GM21390 (cell line): ENCODE results near the gene CD244.
"Not testable (repeated sequence)": the region's sequence is repeated elsewhere in the genome, so short reads cannot be mapped to it uniquely, and the experiment has no call there.

Experiments
- ATAC-seq: cut with Tn5 transposase; IDR thresholded peaks from one replicate; pipeline ENCODE4 v1.9.1; 2021; ENCODE audit not compliant: unreplicated experiment

Gene CD244

DNA sequence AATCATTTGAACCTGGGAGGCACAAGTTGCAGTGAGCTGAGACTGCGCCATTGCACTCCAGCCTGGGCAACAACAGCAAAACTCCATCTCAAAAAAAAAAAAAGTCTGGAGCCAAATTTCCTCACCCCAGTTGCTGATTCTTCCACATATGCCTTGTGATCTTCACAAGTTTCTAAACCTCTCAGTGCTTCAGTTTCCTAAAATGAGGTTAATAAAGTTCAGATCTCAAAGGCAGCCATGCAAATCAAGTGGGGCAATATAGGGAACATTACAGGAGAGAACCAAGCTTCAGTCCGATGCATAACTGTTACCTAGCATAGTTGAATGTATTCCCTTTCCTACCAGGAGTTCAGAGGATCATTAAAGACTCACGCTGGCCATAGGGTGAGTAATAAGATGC, 17.5 kb upstream of the CD244 start:
- no peak for ATAC-seq

DNA sequence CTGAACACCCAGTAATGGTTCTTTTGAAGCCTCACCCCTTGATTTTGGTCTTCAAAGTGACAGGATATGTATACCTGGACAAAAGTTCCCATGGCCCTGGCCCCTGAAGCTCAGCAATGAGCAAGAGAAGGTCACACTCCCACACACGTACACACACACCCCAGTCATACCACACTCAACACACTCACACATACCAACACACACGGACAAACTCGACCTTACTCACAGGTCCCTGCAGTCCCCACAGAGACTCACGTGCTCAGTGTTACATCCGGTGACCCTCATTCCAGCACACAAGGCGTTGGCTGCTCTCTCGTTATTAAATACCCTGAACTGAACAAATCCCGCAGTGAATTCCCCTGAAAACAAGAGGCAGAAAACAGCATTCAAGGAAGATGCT, 16.4 kb upstream of the CD244 start:
- no peak for ATAC-seq

DNA sequence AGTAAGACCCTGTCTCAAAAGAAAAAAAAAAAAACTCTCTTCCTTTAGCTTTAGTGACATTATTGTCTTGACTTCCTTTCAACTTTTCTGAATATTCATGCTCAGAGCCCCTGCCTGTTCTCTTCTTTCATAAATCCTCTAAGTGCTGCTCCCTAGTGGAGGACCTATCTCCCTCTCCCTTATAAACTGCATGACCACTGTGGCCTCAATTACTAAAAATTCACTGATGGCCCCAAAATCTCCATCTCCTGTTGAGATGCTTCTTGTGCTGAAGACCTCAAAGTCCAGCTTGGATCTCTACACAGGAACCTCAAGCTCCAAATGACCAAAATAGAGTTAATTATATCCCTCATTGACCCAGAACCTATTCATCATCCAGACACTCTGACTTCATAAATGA, 14.5 kb upstream of the CD244 start:
- no peak for ATAC-seq

DNA sequence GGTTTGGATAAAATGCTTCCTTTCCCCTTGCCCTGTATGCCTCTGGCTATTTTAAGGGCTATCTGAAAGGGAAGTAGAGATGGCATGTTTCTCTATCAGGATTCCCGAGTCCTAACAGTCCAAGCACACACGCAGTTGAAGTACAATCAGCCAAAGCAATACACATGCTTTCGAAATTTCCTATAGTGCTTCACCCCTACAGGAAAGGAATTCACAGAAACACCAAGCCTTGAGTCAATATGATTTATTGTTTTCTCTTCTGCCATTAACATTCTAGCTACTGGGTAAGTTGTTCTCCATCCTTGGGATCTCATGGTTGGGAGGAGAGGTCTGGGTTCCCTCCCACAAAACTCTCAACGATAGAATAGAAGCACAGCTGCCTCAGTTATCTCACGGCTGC, 13.6 kb upstream of the CD244 start:
- ATAC-seq = no peak

DNA sequence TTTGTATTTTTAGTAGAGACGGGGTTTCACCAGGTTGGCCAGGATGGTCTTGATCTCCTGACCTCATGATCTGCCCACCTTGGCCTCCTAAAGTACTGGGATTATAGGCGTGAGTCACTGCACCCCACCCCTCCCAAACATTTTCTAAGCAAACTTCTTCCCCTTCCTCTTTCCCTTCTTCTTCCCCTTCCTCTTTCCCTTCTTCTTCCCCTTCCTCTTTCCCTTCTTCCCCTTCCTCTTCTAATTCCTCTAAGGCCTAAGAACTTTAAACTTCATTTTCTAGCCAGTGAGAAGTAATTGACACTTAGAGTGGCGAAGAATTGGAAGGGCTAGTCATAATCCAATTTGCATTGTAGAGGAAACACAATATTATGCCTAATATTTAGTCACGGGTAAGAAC, 12.9 kb upstream of the CD244 start:
- ATAC-seq = not testable (repeated sequence)

DNA sequence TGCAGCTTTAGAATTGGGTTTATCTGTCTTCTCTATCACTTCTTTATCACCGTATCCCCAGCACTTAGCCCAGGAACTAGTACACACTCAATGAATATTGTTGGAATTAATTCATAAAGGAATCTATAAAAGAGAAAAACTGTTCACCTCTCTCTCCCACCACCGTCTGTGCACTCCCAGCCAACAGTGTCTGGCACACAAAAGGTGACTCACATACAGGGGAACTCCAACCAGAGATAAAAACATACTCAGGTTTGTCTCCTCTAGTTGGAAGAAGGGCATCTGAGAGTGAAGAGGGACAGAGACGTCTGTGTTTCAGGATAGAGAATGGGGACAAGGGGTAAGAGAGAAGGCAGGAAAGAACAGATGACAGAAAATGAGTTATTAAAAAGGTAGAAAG, 12.2 kb upstream of the CD244 start:
- no peak for ATAC-seq

DNA sequence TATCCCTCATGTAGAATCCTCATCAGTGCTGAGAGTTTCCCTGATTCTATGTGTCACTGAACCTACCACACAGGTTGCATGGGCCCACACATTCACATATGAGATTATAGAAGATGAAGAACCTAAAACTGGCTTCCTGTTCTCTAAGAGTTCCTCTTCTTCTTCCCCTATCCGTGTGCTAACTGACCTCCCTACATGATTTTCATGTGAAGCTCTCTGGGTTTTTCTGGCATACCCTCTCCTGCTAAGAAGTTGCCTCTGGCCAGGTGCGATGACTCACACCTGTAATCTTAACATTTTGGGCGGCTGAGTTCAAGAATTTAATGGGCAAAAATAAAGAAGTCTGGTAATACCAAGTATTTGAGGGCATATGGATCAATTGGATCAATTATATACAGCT, 5.5 kb upstream of the CD244 start:
- ATAC-seq = no peak

DNA sequence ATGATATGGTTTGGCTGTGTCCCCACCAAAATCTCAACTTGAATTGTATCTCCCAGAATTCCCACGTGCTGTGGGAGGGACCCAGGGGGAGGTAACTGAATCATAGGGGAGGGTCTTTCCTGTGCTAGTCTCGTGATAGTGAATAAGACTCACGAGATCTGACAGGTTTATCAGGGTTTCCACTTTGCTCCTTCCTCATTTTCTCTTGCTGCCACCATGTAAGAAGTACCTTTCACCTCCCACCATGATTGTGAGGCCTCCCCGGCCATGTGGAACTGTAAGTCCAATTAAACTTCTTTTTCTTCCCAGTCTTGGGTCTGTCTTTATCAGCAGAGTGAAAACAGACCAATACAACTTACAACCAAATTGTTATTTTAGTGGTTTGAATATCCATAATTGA, 5.0 kb upstream of the CD244 start:
- not testable (repeated sequence) for ATAC-seq

DNA sequence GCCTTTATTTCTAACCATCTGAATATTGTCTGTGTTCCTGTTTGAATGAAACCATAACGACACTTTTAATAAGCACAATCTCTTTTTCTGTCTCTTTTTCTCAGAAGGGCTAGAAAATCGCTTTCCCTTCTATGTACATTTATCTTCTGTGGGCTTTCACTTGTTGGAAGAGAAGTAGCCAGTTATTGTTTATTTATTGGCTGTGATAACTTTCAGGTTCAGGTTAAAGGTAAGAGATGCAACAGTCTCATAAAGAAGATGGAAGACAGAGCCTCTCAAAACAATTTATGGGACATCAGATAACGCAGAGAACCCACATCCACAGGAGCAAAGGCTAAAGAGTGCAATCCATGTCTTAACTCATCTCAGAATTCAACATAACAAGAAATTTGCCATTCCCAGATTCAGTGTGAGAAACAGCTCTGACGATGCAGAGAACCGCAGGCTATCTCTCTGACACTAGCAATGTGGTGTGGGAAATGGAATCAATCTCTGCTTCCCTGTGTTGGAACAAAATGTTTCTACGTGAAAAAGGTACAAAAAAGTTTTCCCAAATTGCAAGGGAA, 4.1 kb upstream of the CD244 start:
- no peak for ATAC-seq

DNA sequence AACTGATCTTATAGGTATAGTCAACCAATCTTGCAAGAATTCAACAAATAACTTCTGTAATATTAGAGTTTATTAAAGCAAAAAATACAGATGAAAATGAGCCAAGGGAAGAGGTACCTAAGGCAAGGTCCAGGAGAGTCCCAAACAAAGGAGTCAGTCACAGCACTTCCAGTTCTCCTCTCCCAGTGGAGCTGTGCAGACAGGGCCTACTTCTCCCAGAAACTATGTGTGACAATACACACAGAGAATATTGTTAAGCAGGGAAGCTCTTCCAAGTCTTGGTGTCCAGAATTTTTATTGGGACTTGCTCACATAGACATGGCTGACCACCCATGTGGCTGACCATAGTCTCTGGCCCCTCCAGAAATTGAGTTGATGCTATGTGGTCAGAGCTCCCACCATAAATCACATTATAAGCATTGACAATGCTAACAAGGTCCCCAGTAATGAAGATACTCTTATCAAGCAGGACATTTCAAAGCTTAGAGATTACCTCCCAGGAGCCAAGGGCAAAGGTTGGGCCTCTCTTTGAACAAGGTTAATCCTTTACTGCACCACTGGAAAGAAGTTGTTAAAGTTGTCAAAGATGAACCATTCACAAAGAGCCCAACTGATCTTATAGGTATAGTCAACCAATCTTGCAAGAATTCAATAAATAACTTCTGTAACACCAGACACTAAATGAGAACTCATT, 3.5 kb upstream of the CD244 start:
- ATAC-seq = no peak

DNA sequence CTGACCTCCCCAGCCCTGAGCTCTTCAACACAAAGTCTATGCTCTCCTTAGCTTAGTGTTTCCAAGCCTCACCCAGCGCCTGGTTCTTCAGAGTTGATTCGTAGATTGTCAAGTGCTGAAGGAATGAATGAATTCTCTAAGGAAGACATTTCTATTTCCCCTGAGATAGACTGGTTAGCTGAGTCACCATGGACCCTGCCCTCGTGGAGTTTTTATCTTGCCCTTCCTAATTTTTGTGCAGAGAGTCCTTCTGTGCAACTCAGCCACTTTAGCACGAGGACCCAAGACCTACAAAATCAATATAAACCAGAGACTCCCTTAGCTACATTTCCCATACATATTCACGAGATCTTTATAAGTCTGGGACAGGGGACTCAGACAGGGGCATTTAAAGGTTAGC, 2.6 kb upstream of the CD244 start:
- ATAC-seq = no peak

DNA sequence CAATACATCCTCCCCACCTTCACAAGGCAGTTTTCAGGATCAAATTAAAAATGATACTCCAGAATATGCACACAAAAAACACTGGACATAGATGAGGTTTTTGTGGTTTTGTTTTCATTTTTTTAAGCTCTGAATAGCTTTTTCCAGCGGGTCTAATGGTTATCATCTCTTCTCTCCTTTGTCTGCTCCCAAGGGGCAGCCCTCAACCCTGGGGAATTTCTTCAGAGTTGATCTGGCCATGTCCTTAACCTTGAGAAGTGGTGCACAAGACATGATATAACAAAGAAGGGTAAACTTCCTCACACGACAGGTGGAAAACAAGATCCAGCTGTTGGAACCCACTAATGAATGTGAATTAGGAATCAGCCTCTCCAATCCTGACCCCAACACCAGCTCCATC, 1.5 kb upstream of the CD244 start:
- ATAC-seq = no peak

DNA sequence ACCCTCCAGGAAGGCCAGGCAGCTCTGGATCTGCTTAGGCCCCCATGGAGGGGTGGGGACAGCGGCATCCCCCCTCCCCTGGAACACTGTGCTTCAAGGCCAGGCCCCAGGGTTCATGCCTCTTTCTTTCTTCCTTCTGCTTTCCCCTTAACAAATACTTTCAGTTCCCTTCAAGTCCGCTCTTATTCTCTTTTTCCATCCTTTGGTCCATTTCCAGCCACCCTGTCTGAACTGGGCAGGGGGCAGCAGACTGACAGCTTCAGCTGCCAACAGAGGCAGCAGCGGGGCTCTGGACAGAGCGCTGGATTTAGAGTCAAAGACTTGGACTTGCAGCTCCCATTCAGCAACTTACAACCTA, 1.1 kb upstream of the CD244 start:
- no peak for ATAC-seq

DNA sequence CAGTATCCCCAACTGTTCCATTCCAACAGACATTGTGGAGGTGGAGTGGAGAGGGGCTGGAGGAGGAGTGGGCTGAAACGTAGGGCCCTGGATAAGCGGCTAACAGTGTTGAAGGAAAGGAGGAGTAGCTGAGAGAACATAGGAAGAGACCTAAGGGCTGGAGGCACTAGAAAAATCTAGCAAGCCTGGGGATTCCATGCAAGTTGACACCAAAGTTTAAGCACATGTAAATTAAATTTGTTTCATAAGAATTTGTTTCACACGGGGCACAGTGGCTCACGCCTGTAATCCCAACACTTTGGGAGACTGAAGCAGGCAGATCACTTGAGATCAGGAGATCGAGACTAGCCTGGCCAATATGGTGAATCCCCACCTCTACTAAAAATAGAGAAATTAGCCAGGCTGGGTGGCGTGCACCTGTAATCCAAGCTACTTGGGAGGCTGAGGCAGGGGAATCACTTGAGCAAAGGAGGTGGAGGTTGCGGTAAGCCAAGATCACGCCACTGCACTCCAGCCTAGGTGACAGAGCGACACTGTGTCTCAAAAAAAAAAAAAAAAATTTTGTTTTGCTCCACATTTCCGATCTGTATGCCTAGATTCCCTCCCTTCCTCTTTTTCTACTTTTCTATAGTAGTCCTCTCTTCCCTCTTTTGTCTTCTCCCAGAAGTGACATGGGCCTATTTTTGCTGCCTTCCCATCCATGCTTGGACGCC, 530 bp upstream of the CD244 start:
- ATAC-seq = no peak

DNA sequence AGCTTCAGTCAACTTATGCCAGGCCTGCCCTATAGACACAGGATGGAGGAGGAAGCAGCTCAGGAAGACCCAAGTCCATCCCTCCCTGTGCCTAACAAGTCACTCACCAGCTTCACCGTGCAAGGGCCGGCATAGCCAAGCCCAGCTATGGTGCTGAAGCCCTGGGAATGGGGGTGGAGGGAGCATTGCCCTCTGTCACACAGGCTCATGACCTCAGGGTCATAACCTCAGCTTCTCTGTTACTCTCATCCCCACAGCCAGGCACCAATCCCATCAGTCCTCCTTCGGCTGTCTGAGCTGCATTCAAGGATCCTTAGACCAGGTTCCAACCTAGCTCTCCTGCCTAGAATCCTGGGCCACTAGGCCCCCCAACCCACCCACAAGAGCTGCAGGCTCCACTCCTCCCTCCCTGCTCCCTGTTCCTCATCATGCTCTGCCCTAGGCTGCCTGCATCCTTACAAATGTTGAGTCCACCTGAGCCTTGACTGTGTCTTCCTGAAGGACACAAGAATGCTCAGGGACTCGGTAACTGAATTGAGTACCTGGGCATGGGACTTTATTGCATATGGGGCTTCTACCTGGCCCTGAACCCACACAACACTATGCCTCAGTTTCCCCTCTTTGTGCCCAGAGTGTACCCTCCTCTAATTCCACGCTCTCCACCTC, 1.7 kb downstream of the CD244 start:
- ATAC-seq = no peak

DNA sequence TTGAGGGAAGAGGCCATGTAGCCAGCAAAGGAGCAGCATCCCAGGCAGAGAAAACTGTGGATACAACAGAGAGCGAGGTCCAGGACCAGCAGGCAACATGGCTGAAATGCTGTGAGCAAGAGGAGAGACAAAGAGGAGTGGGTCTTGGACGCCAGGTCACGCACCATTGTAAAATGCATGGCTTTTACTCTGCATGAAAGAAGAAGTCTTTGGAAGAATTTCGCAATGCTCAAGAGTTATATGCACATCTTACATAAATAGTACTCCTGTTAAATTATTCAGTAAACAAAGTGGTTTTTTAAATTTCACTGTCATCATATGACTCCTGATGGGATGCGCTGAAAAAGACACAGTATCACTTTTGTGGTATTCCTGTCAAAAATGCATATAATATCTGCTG, 3.5 kb downstream of the CD244 start:
- no peak for ATAC-seq

DNA sequence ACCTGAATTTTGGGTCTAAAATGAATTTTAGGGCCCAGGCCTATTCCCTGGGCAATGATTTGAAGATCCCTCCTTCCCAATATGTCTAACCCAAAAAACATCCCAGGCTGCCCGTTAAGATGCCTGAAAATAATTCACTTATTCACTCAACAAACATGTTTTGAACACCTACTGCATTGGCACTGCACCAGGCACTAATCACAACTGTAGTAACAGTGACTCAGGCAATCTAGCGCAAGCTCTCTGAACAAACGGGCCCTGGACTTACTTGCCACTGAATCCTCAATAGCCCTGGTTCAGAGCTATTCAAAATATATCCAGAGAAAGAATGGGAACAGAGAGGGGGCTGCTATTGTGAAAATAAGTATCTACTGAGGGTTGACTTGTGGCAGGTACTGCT, 4.2 kb downstream of the CD244 start:
- no peak for ATAC-seq

DNA sequence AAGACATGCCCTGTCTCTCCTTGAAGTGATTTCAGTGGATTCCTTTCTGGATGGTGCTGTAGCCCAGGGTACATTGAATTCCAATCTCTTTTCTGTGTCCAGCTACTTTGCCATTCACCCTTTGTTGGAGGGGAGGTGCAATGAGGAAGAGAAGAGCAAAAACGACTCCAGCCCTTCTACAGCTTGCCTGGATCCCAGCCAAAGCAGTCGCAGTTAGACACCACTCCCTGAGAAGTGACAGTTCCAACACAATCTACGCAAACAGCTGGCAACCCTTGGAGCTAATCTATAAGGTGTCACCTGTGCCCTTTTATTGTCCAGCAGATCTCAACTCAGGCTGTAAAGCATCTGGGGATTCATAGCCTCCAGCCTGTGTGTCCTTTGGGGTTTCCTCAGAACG, 4.6 kb downstream of the CD244 start:
- ATAC-seq = no peak

DNA sequence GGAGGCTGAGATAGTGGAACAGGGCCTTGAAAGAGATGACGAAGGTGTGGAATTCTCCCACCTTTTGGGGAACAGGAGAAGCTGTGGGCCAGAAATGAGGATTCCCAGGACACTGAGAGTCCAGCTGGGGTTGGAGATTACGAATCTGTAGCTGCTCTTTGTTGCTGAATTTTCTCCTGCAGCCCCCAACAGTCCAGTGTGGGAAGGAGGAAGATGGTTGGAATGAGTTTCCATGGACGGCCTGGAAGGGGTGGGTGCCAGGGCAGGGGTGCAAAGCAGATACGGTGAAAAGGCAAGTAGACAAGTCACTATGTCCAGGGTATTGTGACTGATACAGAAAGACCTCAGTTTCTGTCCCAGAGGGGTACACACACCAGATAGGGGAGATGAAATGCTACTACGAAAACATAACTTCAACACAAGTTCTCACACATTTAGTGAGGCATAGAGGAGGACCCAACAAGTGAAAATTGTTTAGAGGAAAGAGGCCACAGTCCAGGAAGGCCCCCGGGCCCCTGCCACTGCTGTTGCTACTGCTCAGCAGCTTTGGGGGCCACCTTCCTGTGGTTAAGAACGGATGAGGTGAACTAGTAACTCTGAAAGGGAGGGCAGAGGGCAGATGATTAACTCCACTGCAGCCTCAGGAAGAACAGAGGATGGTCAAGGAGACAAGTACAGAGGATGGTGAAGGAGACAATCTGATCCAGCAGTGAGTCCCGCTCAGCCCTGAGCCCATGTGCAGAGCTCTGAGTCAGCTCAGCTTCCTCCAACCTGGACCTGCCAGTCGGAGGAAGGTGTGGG, 7.3 kb downstream of the CD244 start:
- peak; percentile 90 for ATAC-seq

DNA sequence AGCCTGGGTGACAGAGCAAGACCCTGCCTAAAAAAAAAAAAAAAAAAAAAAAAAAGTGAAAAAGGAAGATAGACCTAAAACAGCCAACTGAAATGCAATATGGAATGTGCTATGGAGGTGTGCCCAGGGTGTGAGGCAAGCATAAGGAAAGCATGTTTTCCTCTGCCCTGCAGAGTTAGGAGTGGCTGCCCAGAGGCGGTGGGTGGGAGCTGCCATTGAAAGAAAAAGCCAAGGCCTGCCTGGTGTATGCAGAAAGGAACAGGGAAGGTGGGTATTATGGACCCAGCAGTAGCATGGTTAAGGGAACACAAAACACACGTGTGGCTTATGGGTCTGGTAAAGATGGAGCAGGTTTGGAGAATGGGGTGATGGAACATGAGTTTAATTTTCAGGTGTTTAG, 8.9 kb downstream of the CD244 start:
- ATAC-seq = no peak

DNA sequence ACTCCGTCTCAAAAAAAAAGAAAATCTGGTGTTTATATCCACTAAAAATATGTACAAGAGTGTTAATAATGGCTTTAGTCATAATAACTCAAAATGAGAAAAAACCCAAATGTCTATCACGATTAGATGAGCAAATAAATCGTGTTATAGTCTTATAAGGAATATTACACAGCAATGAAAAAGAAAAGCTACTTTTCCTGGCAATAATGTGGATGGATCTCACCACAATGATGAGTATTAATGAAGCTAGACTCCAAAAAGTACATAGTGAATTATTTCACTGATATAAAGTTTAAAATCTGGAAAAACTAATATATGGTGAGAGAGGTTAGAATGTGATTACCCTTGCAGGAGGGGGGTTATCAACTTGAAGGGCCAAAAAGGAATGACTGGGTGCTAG, 9.7 kb downstream of the CD244 start:
- ATAC-seq = no peak
